NK-92 (cell line): ENCODE results near the gene BBC3.
A peak's percentile ranks its signal among the peaks of the same experiment; 100 is the strongest.
"Not testable (repeated sequence)": the region's sequence is repeated elsewhere in the genome, so short reads cannot be mapped to it uniquely, and the experiment has no call there.

Experiments used
- DNase-seq: peaks from one replicate; lab custom pipeline; 2025; ENCODE audit not compliant: unreplicated experiment; lab: John Stamatoyannopoulos, UW

Gene BBC3

GRCh38 chr19:47258895-47259555 lies 28.0 kb upstream of the BBC3 start:
- DNase-seq: no peak

- DNase-seq: no peak
Measured at GRCh38 chr19:47258434-47258833, 27.4 kb upstream of the BBC3 start.

- no peak for DNase-seq
Measured at GRCh38 chr19:47257411-47258169, 26.6 kb upstream of the BBC3 start.

GRCh38 chr19:47256693-47257410 lies 25.9 kb upstream of the BBC3 start:
- peak; percentile 99 for DNase-seq

- DNase-seq: no peak
Measured at GRCh38 chr19:47255879-47256692, 25.1 kb upstream of the BBC3 start, which contains the start of gene CCDC9. CCDC9 (plus strand) TSS chr19:47256525; CDS start chr19:47258401, 1,876 bp downstream.

- DNase-seq: no peak
Measured at GRCh38 chr19:47253970-47254369, 23.0 kb upstream of the BBC3 start.

GRCh38 chr19:47253467-47253881 lies 22.5 kb upstream of the BBC3 start:
- no peak for DNase-seq

GRCh38 chr19:47253016-47253415 lies 22.0 kb upstream of the BBC3 start:
- not testable (repeated sequence) for DNase-seq

GRCh38 chr19:47247308-47247990 lies 16.4 kb upstream of the BBC3 start:
- DNase-seq: no peak

- DNase-seq: no peak
Measured at GRCh38 chr19:47243776-47244547, 13.0 kb upstream of the BBC3 start.

- no peak for DNase-seq
Measured at GRCh38 chr19:47243364-47243775, 12.4 kb upstream of the BBC3 start.

- DNase-seq: no peak
Measured at GRCh38 chr19:47241919-47242577, 11.0 kb upstream of the BBC3 start.

GRCh38 chr19:47240996-47241918 lies 10.3 kb upstream of the BBC3 start:
- no peak for DNase-seq

GRCh38 chr19:47240556-47240955 lies 9.6 kb upstream of the BBC3 start:
- DNase-seq: no peak

- no peak for DNase-seq
Measured at GRCh38 chr19:47239610-47240296, 8.8 kb upstream of the BBC3 start.

- DNase-seq: no peak
Measured at GRCh38 chr19:47239152-47239551, 8.2 kb upstream of the BBC3 start.

GRCh38 chr19:47236072-47236675 lies 5.2 kb upstream of the BBC3 start:
- DNase-seq: no peak
